HG03342 (cell line): ENCODE measurements around the gene ZNF879.

Experiments
- ATAC-seq: cut with Tn5 transposase; IDR thresholded peaks from one replicate; pipeline ENCODE4 v1.9.1; 2021; ENCODE audit warnings: mild to moderate bottlenecking, moderate library complexity; ENCODE audit not compliant: unreplicated experiment

Gene ZNF879

GRCh38 chr5:179023528-179024189 is at the start of gene ZNF879:
ZNF879 (plus strand) TSS chr5:179023804; CDS start chr5:179025005, 1,201 bp downstream.
- peak; percentile 87 for ATAC-seq

- no peak for ATAC-seq
Observed at GRCh38 chr5:178981381-178981780, 42.2 kb upstream of the ZNF879 start.

GRCh38 chr5:178982941-178983340 is 40.7 kb upstream of the ZNF879 start:
- no peak for ATAC-seq

GRCh38 chr5:178983728-178984127 is 39.9 kb upstream of the ZNF879 start:
- ATAC-seq, result no peak

GRCh38 chr5:178984145-178985072 is 39.2 kb upstream of the ZNF879 start:
- ATAC-seq, result no peak

- no peak for ATAC-seq
Observed at GRCh38 chr5:178986326-178986960, 37.2 kb upstream of the ZNF879 start.

GRCh38 chr5:178988436-178989220 is 35.0 kb upstream of the ZNF879 start:
- ATAC-seq, result no peak

GRCh38 chr5:178989311-178989710 is 34.3 kb upstream of the ZNF879 start:
- no peak for ATAC-seq

GRCh38 chr5:178990491-178990890 is 33.1 kb upstream of the ZNF879 start:
- no peak for ATAC-seq

GRCh38 chr5:178991190-178992145 is 32.1 kb upstream of the ZNF879 start:
- ATAC-seq, result no peak

- no peak for ATAC-seq
Observed at GRCh38 chr5:178992291-178992895, 31.2 kb upstream of the ZNF879 start.

- ATAC-seq, result no peak
Observed at GRCh38 chr5:178993236-178993765, 30.3 kb upstream of the ZNF879 start.

GRCh38 chr5:178993955-178994579 is 29.5 kb upstream of the ZNF879 start:
- no peak for ATAC-seq

GRCh38 chr5:178994580-178995340 is 28.8 kb upstream of the ZNF879 start, which contains the start of gene GRM6:
GRM6 (minus strand) TSS chr5:178995320; CDS start chr5:178994944, 376 bp downstream.
- no peak for ATAC-seq

GRCh38 chr5:178995341-178995690 is 28.3 kb upstream of the ZNF879 start:
- no peak for ATAC-seq

- ATAC-seq, result no peak
Observed at GRCh38 chr5:178996156-178996555, 27.4 kb upstream of the ZNF879 start.

- ATAC-seq, result no peak
Observed at GRCh38 chr5:178997191-178997590, 26.4 kb upstream of the ZNF879 start.

- no peak for ATAC-seq
Observed at GRCh38 chr5:178998441-178998840, 25.2 kb upstream of the ZNF879 start.
